ENCODE data around the gene NKX3-2.
A peak's percentile ranks its signal among the peaks of the same experiment; 100 is the strongest.

NKX3-2 gene

DNA sequence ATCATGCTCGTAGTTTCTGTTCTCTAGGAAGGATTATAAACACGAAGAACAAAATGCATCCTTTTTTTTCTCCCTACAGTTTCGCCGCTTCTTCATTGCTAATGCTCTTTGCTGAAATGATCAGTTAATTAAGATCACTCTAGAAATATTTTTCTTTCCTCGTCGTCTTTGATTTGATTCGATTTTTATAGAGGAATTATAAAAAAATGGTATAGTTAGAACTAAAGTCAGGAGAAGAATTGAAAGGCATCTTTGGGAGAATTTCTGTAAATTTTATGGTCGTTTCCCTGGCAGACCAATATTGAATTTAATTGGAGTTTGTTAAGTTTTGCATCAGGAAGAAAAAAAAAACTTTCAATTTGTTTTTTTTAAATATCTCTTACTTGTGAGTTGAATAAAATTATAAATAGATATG, 1.1 kb upstream of the NKX3-2 start:
- no peak for DNase-seq (ENCODE audit: low spot score)

DNA sequence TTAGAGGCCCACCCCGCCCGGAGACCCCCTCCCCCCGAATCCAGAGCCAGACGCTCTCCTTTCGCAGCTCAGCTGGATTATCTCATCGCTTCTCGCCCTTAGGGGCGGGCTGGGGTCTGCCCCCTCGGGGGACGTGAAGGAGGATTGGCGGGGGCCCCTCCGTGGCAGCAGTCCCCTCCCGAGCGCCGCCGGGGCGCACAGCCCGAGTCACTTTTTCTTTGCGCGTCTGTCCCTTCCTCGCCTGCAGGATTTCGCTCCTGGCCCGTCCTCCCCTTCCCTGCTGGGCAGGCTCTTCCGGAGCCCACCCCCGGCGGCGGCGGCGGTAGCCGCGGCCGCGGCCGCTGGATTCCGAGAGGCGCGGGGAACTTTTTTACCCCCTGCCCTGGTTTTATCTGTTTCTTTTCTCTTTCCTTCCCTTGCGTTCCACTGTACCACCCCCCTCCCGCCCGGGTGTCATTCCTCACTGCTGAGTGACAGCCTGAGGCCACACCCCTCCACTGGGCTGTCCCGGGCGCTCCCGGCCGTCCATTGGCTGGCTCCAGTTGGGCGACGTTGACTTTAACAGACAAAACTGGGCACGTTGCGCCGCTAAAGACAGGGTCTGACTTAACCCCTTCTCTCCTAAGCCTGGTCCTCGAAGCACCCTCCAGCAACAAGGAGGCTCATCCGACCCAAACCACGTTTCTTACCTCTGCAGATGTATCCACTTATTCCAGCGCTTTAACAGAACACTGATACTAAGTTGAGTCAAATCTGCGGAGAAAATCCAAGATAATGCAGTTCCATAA, 492 bp upstream of the NKX3-2 start:
- peak; percentile 66 for DNase-seq (ENCODE audit: low spot score)

GRCh38 chr4:13543032-13543838, 1.1 kb downstream of the NKX3-2 start:
- DNase-seq (ENCODE audit: low spot score) = no peak

DNA sequence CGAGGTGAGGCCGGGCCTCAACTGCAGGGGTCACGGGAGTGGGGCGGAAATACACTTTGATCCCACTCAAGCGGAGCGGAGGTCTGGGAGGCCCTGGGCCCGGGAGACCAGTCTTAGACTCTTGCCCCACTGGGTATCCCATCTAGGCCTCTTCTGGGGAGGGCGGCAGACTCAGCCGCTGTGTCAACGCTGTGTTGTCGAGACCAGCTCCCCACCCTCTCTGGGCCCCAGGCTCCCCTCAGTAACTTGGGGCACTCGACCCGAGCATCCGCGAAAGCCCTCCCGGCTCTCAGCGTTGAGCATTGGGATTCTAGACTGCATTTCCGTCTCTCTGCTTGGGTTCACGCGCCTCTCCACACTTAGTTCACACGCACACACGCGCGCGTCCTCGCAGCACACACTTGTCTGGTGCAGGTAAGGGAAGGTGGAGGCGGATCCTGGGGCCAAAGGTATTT, 1.7 kb downstream of the NKX3-2 start:
- DNase-seq (ENCODE audit: low spot score) = no peak

- no peak for DNase-seq (ENCODE audit: low spot score)
Measured at GRCh38 chr4:13541720-13542576, 2.4 kb downstream of the NKX3-2 start.

GRCh38 chr4:13541176-13541604, 3.1 kb downstream of the NKX3-2 start:
- DNase-seq (ENCODE audit: low spot score) = peak; percentile 3

GRCh38 chr4:13540446-13541175, 3.7 kb downstream of the NKX3-2 start:
- DNase-seq (ENCODE audit: low spot score) = peak; percentile 2

DNA sequence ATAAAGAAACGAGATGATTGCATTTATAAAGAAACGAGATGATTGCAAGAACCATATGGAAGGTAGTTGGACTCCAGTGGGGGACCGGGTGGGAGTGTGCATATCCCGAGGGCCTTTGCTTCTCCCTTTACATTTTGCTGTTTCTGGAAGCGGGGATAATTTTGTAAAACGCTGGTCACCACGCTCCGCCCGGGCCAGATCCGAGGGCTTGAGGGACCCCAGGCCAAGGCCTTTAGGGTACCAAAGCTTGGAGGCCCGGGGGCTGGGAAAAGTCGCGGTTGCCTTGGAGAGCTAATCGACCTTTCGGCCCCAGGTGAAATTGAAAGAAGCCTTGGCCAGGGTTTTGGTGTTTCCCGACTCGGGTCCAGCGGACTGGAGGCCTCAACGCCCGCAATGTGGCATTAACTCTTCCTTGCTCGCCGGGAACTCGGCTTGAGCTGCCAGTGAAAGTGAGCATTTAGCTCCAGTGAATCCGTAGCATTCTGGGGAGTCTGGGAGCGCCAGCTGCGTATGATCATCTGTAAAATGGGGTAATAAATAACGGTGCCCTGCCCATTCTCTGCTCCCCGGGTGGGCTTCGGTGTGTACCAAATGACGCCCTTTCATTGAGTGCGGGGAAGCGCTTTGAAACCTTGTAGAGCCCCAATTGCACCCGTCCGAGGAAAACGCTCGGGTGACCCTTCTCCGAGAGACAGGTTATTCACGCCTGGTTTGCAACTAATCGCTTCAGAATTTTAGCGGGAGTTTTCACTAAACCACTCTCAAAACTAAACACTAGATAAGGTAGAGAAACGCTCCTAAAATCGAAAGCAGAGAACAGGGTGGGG, 4.5 kb downstream of the NKX3-2 start:
- DNase-seq (ENCODE audit: low spot score) = peak; percentile 1

DNA sequence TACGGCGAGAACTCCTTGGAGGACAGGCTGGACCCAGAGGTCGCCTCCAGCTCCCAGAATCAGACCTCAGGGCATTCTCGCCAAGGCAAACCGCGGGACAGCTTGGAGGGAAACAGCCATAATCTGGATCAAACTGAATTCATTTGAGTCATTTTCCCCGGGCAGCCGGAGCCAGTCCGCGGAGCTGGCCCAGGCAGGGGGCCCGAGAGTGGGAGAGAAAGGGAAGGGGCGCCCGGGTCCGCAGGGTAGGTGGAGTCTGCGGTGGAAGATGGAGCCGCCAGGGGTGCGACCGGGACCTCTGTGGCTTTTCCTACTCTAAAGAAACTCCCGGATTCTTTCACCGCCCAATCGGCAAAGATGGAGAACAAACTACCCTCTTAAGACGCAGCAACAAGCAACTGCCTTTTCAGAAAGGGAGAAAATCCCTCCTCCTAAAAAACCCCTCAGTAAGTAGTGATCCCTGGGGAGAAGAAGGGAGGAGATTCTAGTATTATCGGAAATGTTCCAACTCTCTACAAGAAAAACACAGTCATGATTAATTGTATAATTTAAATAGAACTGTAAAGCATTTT, 5.2 kb downstream of the NKX3-2 start:
- DNase-seq (ENCODE audit: low spot score) = peak; percentile 11

DNA sequence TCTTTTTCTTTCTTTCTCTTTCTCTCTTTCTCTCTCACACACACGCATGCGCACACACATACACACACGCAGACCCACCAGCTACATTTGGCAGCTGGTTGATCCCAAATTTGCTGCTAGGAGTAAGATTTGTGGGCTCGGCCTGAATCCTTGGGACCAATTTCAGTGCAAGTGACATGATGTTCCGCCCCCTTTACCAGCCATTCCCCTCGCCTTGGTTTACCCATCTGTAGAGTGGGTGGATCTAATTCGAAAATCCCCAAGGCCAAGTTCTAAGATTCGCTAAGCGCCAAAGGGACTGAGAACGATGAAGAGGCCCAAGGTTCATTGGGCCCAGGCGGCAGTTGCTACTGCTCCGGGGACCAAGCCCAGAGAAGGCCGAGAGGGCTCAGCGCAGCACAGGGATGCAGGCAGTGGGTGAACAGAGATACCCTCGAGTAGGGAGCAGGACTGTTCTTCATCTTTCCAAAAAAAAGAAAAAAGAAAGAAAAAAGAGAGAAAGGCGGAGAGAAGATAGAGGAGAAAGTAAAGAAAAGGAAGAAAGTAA, 5.8 kb downstream of the NKX3-2 start:
- DNase-seq (ENCODE audit: low spot score) = no peak

DNA sequence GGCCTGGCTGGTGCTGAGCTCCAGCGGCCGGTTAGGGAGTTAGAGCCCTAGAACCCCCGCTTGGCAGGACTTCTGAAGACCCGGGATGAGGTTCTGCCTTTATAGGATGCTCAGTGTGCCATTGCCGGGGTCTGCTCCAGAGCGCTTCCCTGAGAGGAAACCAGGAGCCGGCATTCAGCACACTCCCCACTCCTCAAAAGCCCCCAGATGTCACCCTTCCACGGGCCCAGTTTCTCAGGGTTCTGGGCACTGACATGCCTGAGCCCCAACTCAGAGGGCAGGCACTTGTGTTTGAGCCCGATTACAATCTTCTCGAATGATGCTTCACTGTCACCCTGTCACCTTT, 6.5 kb downstream of the NKX3-2 start:
- peak; percentile 2 for DNase-seq (ENCODE audit: low spot score)

DNA sequence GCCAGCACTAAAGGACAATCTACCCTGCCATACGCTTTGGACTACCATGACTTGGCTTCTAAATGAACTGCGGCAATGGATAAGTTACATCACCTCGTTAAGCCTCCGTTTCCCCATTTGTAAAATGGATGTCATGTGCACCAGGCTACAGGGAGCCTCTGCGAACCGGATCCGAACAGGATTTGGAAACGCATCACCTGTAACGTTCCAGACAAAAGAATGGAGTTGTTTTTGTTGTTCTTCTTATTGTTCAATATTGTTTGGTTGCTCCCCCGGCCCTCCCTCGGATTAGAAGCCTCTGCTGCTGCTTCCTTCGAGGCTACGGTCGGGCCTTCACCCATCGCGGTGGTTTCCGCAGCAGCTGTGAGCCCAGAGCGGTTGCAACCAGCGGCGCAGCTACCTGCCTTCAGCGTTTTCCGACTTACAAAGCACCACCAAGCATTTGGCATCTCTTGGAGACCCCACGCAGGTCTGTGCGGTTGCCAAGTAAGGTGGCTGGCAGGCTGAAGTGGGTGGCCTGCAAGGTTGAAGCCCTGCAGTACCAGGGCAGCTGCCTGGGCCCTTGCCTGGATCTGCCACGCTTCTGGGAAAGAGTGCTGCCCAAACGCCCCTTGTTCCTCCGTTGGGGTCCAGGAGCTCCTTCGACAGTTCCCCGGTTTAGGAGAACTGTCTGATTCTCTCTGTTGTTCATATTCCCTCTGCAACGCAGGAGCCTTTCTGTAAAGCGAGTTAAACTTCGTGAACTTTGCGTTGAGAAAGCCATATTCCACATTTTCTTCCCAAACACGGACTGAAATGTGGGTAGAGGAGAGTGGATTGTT, 7.1 kb downstream of the NKX3-2 start:
- peak; percentile 2 for DNase-seq (ENCODE audit: low spot score)

DNA sequence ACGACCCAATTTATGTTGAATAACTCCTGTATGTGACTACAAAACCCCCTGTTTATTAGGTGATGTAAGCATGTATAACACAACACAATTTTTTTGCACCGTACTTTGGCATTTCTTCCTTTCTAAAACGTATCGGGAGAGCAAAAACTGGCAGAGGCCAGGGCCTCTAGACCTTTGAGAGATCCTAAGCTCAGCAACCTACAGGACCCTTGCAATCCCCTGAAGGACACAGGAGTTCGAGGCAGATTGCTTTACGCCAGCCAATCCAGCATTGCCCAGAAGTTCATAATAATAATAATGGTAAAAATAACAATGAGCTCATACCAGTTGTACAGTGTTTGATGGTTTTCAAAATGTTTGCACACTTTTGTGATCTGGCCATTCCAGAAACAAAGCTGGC, 7.7 kb downstream of the NKX3-2 start:
- DNase-seq (ENCODE audit: low spot score) = peak; percentile 1

DNA sequence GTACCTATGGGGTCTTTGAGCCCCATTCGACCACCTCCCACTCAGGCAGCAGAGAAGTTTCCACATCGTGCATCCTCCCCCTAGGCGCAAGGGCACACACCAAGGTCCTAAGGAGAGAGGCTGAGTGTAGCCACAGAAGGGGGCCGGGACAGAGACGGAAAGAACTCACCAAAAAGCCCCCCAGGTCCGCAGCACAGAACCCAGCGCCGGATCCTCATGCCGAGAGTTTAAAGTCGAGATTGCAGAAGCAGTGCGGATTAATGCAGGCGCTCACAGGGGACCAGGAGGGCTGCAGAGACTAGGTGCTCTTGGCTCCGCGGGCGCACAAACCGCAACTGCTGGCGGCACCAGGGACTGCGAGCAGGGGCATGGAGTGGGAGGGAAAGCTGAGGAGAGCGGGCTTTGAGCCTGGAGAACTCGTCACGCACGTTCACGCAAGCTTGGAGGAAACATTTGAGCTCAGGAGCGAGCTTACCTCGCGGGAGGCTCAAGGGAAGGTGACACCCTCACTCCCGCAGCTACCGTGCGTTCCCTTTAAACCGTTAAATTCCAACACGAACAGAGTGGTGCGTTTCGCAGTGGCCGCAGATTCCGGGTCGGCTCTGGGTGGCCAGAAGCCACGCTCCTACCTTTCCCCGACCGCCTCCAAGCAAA, 8.5 kb downstream of the NKX3-2 start:
- DNase-seq (ENCODE audit: low spot score) = peak; percentile 1

DNA sequence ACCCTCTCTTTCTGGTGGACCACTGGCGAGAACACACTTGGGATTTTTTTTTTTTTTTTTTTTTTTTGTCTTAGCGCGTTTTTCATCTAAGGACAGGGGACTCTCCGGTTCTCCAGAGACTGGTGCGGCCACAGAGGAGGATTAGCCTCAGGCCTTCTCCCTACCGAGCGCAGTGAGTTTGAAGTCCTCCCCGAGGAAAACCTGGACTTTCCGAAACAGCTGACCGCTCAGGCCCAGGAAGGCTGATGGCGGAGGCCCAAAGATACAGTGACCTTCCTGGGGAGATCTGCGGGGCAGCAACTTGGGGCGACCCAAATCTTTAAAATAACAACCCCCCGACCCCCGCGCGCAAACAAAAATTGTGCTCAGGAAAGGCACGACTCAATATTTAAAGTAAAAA, 9.2 kb downstream of the NKX3-2 start:
- DNase-seq (ENCODE audit: low spot score) = peak; percentile 1

GRCh38 chr4:13534344-13535063, 9.8 kb downstream of the NKX3-2 start:
- peak; percentile 1 for DNase-seq (ENCODE audit: low spot score)

- peak; percentile 1 for DNase-seq (ENCODE audit: low spot score)
Measured at GRCh38 chr4:13533670-13534343, 10.5 kb downstream of the NKX3-2 start.
